ENCODE data around the gene ABHD16B.

ABHD16B gene

GRCh38 chr20:63881451-63882226, 20.3 kb downstream of the ABHD16B start:
- DNase-seq, result no peak

- DNase-seq, result no peak
Observed at GRCh38 chr20:63882257-63883200, 21.2 kb downstream of the ABHD16B start.

- DNase-seq, result no peak
Observed at GRCh38 chr20:63883201-63883593, 21.9 kb downstream of the ABHD16B start.

- no peak for DNase-seq
Observed at GRCh38 chr20:63884506-63885263, 23.4 kb downstream of the ABHD16B start.

- DNase-seq, result no peak
Observed at GRCh38 chr20:63885264-63886053, 24.2 kb downstream of the ABHD16B start.

GRCh38 chr20:63886054-63886419, 24.7 kb downstream of the ABHD16B start:
- DNase-seq, result no peak

GRCh38 chr20:63886921-63887320, 25.6 kb downstream of the ABHD16B start:
- no peak for DNase-seq

GRCh38 chr20:63889241-63890200, 28.2 kb downstream of the ABHD16B start:
- no peak for DNase-seq

GRCh38 chr20:63890201-63890576, 28.9 kb downstream of the ABHD16B start:
- DNase-seq, result no peak

- DNase-seq, result no peak
Observed at GRCh38 chr20:63890616-63891015, 29.3 kb downstream of the ABHD16B start.

- no peak for DNase-seq
Observed at GRCh38 chr20:63891061-63892002, 30.0 kb downstream of the ABHD16B start.

GRCh38 chr20:63892402-63892801, 31.1 kb downstream of the ABHD16B start:
- DNase-seq, result no peak

GRCh38 chr20:63893999-63894357, 32.7 kb downstream of the ABHD16B start:
- no peak for DNase-seq

- peak; percentile 96 for DNase-seq
Observed at GRCh38 chr20:63894358-63895201, 33.3 kb downstream of the ABHD16B start, which contains the start of gene DNAJC5. DNAJC5 (plus strand) TSS chr20:63895126; CDS start chr20:63928346, 33,220 bp downstream.

- no peak for DNase-seq
Observed at GRCh38 chr20:63895202-63895951, 34.1 kb downstream of the ABHD16B start.

GRCh38 chr20:63895952-63896263, 34.6 kb downstream of the ABHD16B start:
- DNase-seq, result no peak

- DNase-seq, result no peak
Observed at GRCh38 chr20:63896264-63897105, 35.2 kb downstream of the ABHD16B start.

Data from effector CD4-positive, alpha-beta T cell (primary cell).